ENCODE data around the gene EFCAB7.

EFCAB7 gene

DNA sequence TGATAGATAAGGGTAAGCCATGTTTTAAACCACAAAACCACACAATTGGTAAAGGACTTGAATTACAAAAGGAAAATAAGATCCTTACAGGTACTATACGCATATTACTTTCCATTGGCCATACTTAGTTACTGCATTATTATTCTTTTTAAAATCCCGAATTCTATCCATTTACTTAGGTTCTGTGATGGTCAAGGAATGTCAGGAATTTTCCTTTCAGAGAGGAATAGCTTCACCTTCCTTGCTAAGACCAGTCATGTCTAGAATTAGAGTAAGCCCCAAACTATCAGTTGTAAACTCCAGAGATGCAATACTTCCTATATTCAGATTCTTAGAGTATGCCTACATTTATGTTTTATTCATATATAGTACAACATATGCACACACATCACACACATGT lies 13.7 kb downstream of the EFCAB7 start:
- TF ChIP-seq, protein P1, sequence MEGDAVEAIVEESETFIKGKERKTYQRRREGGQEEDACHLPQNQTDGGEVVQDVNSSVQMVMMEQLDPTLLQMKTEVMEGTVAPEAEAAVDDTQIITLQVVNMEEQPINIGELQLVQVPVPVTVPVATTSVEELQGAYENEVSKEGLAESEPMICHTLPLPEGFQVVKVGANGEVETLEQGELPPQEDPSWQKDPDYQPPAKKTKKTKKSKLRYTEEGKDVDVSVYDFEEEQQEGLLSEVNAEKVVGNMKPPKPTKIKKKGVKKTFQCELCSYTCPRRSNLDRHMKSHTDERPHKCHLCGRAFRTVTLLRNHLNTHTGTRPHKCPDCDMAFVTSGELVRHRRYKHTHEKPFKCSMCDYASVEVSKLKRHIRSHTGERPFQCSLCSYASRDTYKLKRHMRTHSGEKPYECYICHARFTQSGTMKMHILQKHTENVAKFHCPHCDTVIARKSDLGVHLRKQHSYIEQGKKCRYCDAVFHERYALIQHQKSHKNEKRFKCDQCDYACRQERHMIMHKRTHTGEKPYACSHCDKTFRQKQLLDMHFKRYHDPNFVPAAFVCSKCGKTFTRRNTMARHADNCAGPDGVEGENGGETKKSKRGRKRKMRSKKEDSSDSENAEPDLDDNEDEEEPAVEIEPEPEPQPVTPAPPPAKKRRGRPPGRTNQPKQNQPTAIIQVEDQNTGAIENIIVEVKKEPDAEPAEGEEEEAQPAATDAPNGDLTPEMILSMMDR (IDR thresholded peaks at IDR 0.05; ENCODE audit: low read depth, low read length), result no peak

DNA sequence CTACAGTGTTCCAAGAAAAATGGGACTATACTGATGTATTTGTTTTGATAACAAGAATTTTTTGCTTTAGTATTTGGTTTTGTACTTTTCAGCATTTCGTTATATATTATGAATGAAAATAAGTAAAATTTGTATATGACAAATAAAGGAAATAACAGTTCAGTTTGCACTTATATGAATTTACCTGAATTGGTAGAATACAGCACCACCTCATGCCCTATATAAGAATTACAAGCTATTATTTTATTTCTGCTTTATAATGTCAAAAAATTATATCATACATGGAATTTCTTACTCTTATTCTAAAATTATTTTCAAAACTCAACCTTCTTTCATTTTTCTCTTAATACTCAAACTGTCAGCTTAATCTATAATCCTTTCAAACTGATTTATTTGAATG lies 14.6 kb downstream of the EFCAB7 start:
- H3K4me3 ChIP-seq (ENCODE audit: low read depth, low read length), result no peak overlapping the region
- peaks cover 2% of the 10 kb centered on the region; the same call in 1 of the 2 replicates for H3K36me3 ChIP-seq
- TF ChIP-seq, protein P1 (IDR thresholded peaks at IDR 0.05; ENCODE audit: low read depth, low read length), result no peak
- no peaks in the 10 kb centered on the region for H3K9me3 ChIP-seq (ENCODE audit: severe bottlenecking)
- no peak for DNase-seq
- no peak overlapping the region for H3K27ac ChIP-seq
- H3K27me3 ChIP-seq (ENCODE audit: insufficient read depth, low read depth, severe bottlenecking), result no peaks in the 10 kb centered on the region

More for the DNA sequence above, 13.7 kb downstream of the EFCAB7 start:
- Histone ChIP-seq H3K27ac (no peak overlapping the region), H3K4me3 (ENCODE audit: low read depth, low read length) (no peak overlapping the region), H3K36me3 (peaks cover 7% of the 10 kb centered on the region; the same call in 1 of the 2 replicates), H3K9me3 (ENCODE audit: severe bottlenecking) (no peaks in the 10 kb centered on the region), H3K27me3 (ENCODE audit: insufficient read depth, low read depth, severe bottlenecking) (no peaks in the 10 kb centered on the region)
- DNase-seq, result no peak

DNA sequence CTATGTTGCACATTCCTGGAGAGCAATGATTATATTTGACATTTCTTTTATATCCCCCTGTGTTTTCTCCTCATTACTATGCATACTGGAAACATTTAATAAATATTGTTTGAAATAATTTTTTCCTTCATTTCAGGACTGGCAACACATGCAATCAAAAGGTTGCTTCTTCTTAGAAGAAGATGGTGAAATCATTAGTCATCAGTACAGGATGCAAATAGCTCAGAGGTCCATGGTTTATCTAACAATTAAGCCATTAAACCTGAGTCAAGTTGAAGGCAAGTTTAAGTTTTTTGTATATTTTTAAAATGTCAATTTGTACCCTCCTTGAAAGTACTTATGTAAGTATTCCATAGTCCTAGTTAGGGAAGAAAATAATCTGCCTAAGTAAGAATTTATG lies 22.5 kb downstream of the EFCAB7 start:
- H3K36me3 ChIP-seq, result no peaks in the 10 kb centered on the region
- no peaks in the 10 kb centered on the region for H3K9me3 ChIP-seq (ENCODE audit: severe bottlenecking)
- no peak overlapping the region for H3K4me3 ChIP-seq (ENCODE audit: low read depth, low read length)
- DNase-seq, result no peak
- TF ChIP-seq, protein P1 (IDR thresholded peaks at IDR 0.05; ENCODE audit: low read depth, low read length), result no peak
- no peak overlapping the region for H3K27ac ChIP-seq
- no peaks in the 10 kb centered on the region for H3K27me3 ChIP-seq (ENCODE audit: insufficient read depth, low read depth, severe bottlenecking)

DNA sequence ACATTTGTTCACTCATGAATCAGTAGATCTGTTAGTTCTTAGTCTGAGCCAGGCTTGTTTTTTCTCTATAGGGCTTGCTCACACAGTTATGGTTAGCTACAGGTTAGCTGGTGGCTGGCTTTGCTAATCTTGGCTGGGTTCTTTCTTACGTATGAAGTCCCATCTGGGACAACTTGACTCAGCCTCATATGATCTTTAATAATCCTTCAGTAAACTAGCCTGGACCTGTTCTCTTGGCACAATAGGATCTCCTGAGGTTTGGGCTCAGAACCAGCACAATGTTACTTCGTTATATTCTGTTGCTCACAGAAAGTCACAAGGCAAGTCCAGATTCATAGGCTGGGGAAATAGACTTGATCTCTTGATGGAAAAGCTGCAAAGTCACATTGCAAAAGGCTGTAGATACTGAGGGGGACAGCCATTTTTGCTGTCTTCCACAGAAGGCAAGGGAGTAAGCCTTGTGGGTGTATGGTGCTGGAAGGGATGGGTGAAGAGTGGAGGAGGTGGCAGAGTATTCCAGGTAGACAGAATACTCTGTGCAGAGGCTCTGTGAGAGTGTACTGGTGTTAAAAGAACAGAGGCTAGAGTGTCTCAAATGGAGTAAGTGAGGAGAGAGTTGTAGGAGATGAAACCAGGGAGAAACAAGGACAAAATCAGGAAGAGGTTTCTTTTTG lies 24.4 kb downstream of the EFCAB7 start:
- H3K36me3 ChIP-seq, result no peaks in the 10 kb centered on the region
- no peak overlapping the region for H3K4me3 ChIP-seq (ENCODE audit: low read depth, low read length)
- H3K9me3 ChIP-seq (ENCODE audit: severe bottlenecking), result no peaks in the 10 kb centered on the region
- no peaks in the 10 kb centered on the region for H3K27me3 ChIP-seq (ENCODE audit: insufficient read depth, low read depth, severe bottlenecking)
- peak; percentile 11 for DNase-seq
- TF ChIP-seq, protein P1 (IDR thresholded peaks at IDR 0.05; ENCODE audit: low read depth, low read length), result no peak
- H3K27ac ChIP-seq, result no peak overlapping the region; the same call in 1 of the 2 replicates

DNA sequence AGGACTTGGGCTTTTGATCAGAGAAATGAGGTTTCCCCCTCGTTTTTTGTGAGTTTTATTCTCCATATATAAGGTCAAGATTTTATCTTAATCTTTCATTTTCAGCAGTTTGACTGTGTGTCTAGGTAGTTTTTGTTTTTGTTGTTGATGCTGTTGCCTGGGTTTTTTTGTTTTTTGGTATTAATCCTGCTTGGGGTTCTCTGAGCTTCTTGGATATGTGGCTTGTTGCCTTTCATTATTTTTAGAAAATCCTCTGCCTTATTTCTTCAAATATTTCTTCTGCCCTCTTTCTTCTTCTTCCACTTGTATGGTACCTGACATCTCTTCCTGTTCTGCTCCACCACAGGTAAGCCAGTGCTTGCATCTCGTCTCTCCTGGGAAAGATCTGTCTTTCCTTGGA lies 25.0 kb downstream of the EFCAB7 start:
- no peak for DNase-seq
- Histone ChIP-seq H3K9me3 (ENCODE audit: severe bottlenecking) (no peaks in the 10 kb centered on the region), H3K27ac (no peak overlapping the region), H3K27me3 (ENCODE audit: insufficient read depth, low read depth, severe bottlenecking) (no peaks in the 10 kb centered on the region), H3K36me3 (no peaks in the 10 kb centered on the region), H3K4me3 (ENCODE audit: low read depth, low read length) (no peak overlapping the region)
- TF ChIP-seq, protein P1 (IDR thresholded peaks at IDR 0.05; ENCODE audit: low read depth, low read length), result no peak

DNA sequence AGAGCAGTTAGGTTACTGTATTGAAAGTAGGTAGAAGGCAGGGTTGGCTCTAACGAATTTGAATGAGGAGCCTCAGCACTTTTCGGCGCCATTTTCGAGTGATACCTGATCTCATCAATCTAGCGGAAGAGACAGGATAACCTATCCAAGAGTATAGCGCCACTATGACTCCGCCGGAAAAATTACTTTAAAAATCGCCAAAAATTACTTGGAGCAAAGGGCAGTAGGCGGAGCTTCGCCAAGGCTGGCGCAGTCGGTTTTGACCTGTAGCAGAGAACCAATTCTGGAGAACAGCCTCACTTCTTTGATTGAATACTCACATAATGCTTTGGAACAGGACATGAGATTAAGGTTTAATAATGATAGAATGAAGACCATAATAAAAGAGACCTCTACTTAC lies 25.6 kb downstream of the EFCAB7 start:
- TF ChIP-seq, protein P1 (IDR thresholded peaks at IDR 0.05; ENCODE audit: low read depth, low read length), result no peak

More for the DNA sequence above, 25.6 kb downstream of the EFCAB7 start:
- Histone ChIP-seq H3K27me3 (ENCODE audit: insufficient read depth, low read depth, severe bottlenecking) (no peaks in the 10 kb centered on the region), H3K36me3 (no peaks in the 10 kb centered on the region), H3K27ac (no peak overlapping the region), H3K9me3 (ENCODE audit: severe bottlenecking) (no peaks in the 10 kb centered on the region), H3K4me3 (ENCODE audit: low read depth, low read length) (no peak overlapping the region)
- no peak for DNase-seq

Data from WERI-Rb-1 (cell line).